ENCODE measurements around the gene UTP4. TPM values are rescaled to one million over a fixed set of nuclear protein-coding genes. Genes with fewer than 3 reads are reported as not detected.

UTP4 gene
- total RNA-seq, 1 experiment from 2014 or later: 26.9 TPM

GRCh38 chr16:69166221-69166833 is 33.9 kb downstream of the UTP4 start:
- ATAC-seq: peak; percentile 68
- ChIA-PET POLR2A (ENCODE audit: unreplicated experiment) (no interaction called here), CTCF (interaction anchor here (0.6 kb wide), 1 partner anchor 17 kb away, joined by 3 read pairs; no protein-coding TSS in a partner anchor)
- no peak overlapping the region for H2AFZ ChIP-seq (ENCODE audit: low read length)
- peaks cover 24% of the 10 kb centered on the region for H3F3A ChIP-seq (ENCODE audit: low read length, unreplicated experiment)
- TSS peak; percentile 64 for BruUV-seq (replicated peaks)
- H3K4me2 ChIP-seq (ENCODE audit: low read length): peak overlapping the region; percentile 75
- no peaks in the 10 kb centered on the region for H3K9me2 ChIP-seq (replicated peaks; ENCODE audit: low read length)
- H3K79me2 ChIP-seq (ENCODE audit: low read length): no peaks in the 10 kb centered on the region
- peak overlapping the region; percentile 99 for H3K27ac ChIP-seq (ENCODE audit: low read length)
- DNase-seq: peak; percentile 76
- H3K4me3 ChIP-seq (ENCODE audit: low read length): peak overlapping the region; percentile 28; the same call in 1 of the 2 replicates
- TF ChIP-seq EZH2phosphoT487 (IDR thresholded peaks at IDR 0.05; ENCODE audit: borderline replicate concordance, low read length): no peak
- no peak for TF ChIP-seq EZH2 (IDR thresholded peaks at IDR 0.05; ENCODE audit: low read length, unreplicated experiment)
- TF ChIP-seq, protein P1, sequence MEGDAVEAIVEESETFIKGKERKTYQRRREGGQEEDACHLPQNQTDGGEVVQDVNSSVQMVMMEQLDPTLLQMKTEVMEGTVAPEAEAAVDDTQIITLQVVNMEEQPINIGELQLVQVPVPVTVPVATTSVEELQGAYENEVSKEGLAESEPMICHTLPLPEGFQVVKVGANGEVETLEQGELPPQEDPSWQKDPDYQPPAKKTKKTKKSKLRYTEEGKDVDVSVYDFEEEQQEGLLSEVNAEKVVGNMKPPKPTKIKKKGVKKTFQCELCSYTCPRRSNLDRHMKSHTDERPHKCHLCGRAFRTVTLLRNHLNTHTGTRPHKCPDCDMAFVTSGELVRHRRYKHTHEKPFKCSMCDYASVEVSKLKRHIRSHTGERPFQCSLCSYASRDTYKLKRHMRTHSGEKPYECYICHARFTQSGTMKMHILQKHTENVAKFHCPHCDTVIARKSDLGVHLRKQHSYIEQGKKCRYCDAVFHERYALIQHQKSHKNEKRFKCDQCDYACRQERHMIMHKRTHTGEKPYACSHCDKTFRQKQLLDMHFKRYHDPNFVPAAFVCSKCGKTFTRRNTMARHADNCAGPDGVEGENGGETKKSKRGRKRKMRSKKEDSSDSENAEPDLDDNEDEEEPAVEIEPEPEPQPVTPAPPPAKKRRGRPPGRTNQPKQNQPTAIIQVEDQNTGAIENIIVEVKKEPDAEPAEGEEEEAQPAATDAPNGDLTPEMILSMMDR (conservative IDR thresholded peaks at IDR 0.05; ENCODE audit: low read depth, low read length): no peak
- intact Hi-C loops (cut with micrococcal nuclease): loop anchor here (2.0 to 5.0 kb wide), 2 partner anchors 20 to 51 kb away; partner anchors contain the start of gene SNTB2
- H3K9ac ChIP-seq (ENCODE audit: low read length): peak overlapping the region; percentile 82
- no peaks in the 10 kb centered on the region for H3K27me3 ChIP-seq (ENCODE audit: low read length)
- H3K4me1 ChIP-seq (ENCODE audit: insufficient read depth, low read length): peaks cover 29% of the 10 kb centered on the region
- no peaks in the 10 kb centered on the region for H3K9me3 ChIP-seq (ENCODE audit: low read length)
- no peaks in the 10 kb centered on the region for H4K20me1 ChIP-seq (ENCODE audit: low read length)
- peaks cover 42% of the 10 kb centered on the region for H3K36me3 ChIP-seq (ENCODE audit: low read depth, low read length)

DNA sequence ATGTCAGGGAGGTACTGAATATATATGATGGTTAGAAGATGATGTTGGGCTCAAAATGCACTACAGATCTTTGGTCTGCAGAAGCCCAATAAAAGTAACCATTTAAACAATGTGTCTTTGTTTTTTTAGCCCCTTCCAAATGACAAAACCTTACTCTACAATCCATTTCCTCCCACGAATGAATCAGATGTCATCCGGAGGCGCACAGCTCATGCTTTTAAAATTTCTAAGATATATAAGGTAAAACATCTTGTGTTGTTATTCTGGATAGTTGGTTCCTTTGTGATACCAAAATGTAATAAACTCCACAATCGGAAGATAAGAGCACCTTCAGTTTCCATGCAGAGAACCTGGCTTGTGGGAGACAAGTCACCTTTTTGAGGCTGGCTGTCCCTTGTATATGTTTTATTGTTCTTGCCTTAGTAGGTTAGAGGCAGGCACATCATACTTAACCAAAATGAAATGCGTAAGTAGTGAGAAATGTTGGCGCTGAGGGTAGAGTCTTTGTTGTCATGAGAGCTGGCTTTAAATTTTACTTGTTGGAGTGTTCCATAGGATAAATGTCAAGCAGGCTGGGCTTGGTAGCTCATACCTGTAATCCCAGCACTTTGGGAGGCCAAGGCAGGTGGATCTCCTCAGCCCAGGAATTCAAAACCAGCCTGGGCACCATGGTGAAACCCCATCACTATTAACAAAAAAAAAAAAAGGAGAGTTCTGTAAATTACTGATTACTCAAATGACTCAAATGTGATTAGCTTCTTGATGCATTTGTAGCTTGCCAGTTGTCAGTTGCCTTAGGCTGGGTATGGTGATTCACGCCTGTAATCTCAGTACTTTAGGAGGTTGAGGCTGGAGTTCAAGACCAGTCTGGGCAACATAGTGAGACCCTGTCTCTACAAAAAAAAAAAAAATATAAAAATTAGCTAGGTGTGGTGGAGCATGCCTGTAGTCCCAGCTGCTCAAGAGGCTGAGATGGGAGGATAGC is 34.8 kb downstream of the UTP4 start:
- Histone ChIP-seq H4K20me1 (ENCODE audit: low read length) (no peaks in the 10 kb centered on the region), H3K27ac (ENCODE audit: low read length) (peak overlapping the region; percentile 99), H3K4me2 (ENCODE audit: low read length) (peak overlapping the region; percentile 75), H2AFZ (ENCODE audit: low read length) (no peak overlapping the region), H3K79me2 (ENCODE audit: low read length) (no peaks in the 10 kb centered on the region), H3K9me2 (replicated peaks; ENCODE audit: low read length) (no peaks in the 10 kb centered on the region), H3K4me3 (ENCODE audit: low read length) (peak overlapping the region; percentile 28; the same call in 1 of the 2 replicates), H3K4me1 (ENCODE audit: insufficient read depth, low read length) (peaks cover 29% of the 10 kb centered on the region), H3K9ac (ENCODE audit: low read length) (peak overlapping the region; percentile 82), H3K27me3 (ENCODE audit: low read length) (no peaks in the 10 kb centered on the region), H3F3A (ENCODE audit: low read length, unreplicated experiment) (peaks cover 24% of the 10 kb centered on the region), H3K36me3 (ENCODE audit: low read depth, low read length) (peaks cover 40% of the 10 kb centered on the region), H3K9me3 (ENCODE audit: low read length) (no peaks in the 10 kb centered on the region)
- intact Hi-C loops (cut with micrococcal nuclease): loop anchor here (1.0 to 5.0 kb wide), 3 partner anchors 20 to 120 kb away; partner anchors contain the start of gene SNTB2
- CTCF ChIA-PET: no interaction called here
- POLR2A ChIA-PET (ENCODE audit: unreplicated experiment): interaction anchor here (0.6 kb wide), 3 partner anchors 13 to 499 kb away, joined by 4 to 8 read pairs (median 6); no protein-coding TSS in a partner anchor
- ATAC-seq: peak; percentile 69
- TSS peak; percentile 57 for BruUV-seq (replicated peaks)
- peak; percentile 85 for DNase-seq
- TF ChIP-seq EZH2 (IDR thresholded peaks at IDR 0.05; ENCODE audit: low read length, unreplicated experiment) (no peak), EZH2phosphoT487 (IDR thresholded peaks at IDR 0.05; ENCODE audit: borderline replicate concordance, low read length) (no peak)
- TF ChIP-seq, protein P1 (conservative IDR thresholded peaks at IDR 0.05; ENCODE audit: low read depth, low read length): no peak

Data from PC-3 (cell line).